ENCODE results near the gene PDCD11. TPM values are rescaled to one million over a fixed set of nuclear protein-coding genes. Genes with fewer than 3 reads are reported as not detected.

PDCD11 gene
- total and polyA plus RNA-seq, 12 donors = 9.4 to 16.9 (median 12.7) TPM

DNA sequence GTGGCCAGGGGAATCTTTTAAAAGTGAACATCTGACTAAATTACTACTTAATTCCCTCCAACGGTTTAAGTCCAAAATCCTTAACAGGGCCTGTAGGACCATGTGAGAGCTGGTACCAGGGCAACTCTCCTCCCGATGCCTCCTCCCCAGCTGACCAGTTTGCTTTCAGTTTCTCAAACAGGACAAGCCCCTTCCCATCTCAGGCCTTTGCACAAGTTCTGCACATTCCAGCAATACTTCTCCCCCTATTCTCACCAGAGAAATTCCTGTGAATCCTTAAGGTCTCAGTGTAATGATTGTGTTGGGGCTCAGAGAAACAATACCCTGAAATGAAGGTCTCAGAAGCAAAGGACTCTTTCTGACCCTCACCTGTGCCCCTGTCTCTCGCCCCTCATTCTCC, 70.3 kb downstream of the PDCD11 start:
- no peak for ATAC-seq
- H3K36me3 ChIP-seq = no peaks in the 10 kb centered on the region
- DNase-seq = no peak
- H3K9me3 ChIP-seq = no peaks in the 10 kb centered on the region
- no peak overlapping the region for H3K27ac ChIP-seq
- H3K4me3 ChIP-seq = no peak overlapping the region
- H3K4me1 ChIP-seq = peaks cover 0 to 38% (median 0%) of the 10 kb centered on the region in 9 donors
- TF ChIP-seq, protein P1, sequence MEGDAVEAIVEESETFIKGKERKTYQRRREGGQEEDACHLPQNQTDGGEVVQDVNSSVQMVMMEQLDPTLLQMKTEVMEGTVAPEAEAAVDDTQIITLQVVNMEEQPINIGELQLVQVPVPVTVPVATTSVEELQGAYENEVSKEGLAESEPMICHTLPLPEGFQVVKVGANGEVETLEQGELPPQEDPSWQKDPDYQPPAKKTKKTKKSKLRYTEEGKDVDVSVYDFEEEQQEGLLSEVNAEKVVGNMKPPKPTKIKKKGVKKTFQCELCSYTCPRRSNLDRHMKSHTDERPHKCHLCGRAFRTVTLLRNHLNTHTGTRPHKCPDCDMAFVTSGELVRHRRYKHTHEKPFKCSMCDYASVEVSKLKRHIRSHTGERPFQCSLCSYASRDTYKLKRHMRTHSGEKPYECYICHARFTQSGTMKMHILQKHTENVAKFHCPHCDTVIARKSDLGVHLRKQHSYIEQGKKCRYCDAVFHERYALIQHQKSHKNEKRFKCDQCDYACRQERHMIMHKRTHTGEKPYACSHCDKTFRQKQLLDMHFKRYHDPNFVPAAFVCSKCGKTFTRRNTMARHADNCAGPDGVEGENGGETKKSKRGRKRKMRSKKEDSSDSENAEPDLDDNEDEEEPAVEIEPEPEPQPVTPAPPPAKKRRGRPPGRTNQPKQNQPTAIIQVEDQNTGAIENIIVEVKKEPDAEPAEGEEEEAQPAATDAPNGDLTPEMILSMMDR (IDR thresholded peaks at IDR 0.05) = no peak
- 90 to 92% methylated on average over 3 of the region's 3 CpGs for WGBS, 2 donors
- intact Hi-C loops (cut with DNase I) = no loop called here
- H3K27me3 ChIP-seq = no peaks in the 10 kb centered on the region

DNA sequence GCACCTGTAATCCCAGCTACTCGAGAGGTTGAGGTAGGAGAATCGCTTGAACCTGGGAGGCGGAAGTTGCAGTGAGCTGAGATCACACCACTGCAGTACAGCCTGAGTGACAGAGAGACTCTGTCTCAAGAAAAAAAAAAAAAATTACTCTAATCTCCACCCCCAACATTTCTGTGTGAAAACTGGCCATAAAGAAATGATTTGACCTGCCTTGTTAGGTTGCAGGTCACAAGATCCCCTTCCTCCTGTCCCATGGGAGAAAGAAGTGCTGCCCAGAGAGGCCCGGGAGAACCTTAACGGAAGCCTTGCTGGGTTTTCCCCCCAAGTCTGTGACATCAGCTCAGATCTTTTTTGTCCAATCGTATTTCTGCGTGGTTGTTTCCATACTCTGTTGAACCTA, 71.0 kb downstream of the PDCD11 start:
- DNase-seq (no peak), ATAC-seq (no peak)
- no peaks in the 10 kb centered on the region for H3K9me3 ChIP-seq
- TF ChIP-seq, protein P1 (IDR thresholded peaks at IDR 0.05) = no peak
- H3K27me3 ChIP-seq = no peaks in the 10 kb centered on the region
- H3K27ac ChIP-seq = no peak overlapping the region
- no peaks in the 10 kb centered on the region for H3K36me3 ChIP-seq
- 84% methylated on average over 7 of the region's 7 CpGs for WGBS, 2 donors
- H3K4me3 ChIP-seq = no peak overlapping the region
- intact Hi-C loops (cut with DNase I) = no loop called here
- peaks cover 0 to 45% (median 0%) of the 10 kb centered on the region in 9 donors for H3K4me1 ChIP-seq

DNA sequence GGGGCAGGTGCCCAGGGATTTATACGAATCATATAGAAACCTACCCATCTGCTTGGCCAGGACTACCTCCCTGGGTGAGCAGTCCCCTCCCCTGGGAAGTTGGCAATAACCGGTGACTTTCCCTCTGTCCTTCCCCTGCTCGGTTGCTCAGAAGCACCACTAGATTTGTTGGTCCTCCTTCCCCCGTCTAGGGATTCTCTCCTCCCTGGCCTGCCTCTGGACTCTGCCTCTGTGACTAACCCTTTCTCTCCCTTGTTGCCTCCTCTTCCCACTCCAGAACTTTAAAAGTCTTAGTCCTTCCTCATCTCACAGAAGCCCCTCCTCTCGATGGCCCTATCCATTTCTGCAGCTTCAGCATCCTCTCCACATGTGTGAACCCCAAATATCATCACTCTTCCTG, 72.8 kb downstream of the PDCD11 start:
- intact Hi-C loops (cut with DNase I) = no loop called here
- Histone ChIP-seq H3K4me3 (no peak overlapping the region), H3K9me3 (no peaks in the 10 kb centered on the region), H3K4me1 (peaks cover 0 to 46% (median 0%) of the 10 kb centered on the region in 9 donors), H3K36me3 (no peaks in the 10 kb centered on the region), H3K27ac (no peak overlapping the region), H3K27me3 (no peaks in the 10 kb centered on the region)
- TF ChIP-seq, protein P1 (IDR thresholded peaks at IDR 0.05) = no peak
- no peak for DNase-seq
- WGBS, 2 donors = 69 to 70% methylated on average over 5 of the region's 5 CpGs
- no peak for ATAC-seq

DNA sequence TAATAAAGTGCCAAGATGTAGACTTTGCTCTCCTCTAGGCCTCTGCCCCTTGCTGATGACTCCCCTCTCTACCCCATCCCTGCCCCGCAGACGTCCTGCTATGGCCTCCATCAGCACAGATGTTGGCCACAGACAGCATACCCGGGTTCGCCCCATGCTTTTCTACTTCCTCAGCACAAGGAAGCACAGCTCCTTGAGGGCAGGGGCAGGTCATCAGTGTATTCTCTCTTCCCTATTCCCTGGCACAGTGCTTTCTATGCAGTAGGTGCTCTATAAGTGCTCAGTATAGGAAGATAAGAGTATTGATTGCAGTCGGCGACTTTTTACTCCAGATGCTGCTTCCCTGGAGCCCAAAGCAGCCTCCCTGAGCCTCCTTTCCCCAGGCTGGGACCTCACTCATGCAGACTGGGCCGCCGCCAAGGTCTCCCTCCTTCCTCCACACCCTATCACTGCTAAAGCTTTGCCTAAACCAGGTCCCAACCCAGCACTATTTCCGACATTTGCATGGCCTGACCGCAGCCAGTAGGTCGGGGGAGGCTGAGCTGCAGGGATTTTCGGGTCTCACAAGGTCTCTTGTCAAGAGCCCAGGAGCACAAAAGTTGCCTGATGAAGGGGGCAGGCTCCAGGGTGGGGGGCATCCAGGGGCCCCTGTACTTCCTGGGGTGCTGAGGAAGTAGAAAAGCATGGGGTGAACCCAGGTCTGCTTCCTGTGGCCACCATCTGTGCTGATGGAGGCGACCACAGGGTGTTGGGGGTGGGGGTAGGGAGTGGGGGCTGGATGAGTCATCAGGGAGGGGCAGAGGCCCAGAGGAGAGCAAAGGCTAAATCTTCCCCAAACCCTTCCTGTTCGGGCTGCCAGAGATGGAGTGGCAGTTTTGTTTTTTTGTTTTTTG, 74.6 kb downstream of the PDCD11 start:
- peaks cover 0 to 46% (median 0%) of the 10 kb centered on the region in 9 donors for H3K4me1 ChIP-seq
- H3K4me3 ChIP-seq = no peak overlapping the region
- H3K27me3 ChIP-seq = no peaks in the 10 kb centered on the region
- TF ChIP-seq, protein P1 (IDR thresholded peaks at IDR 0.05) = no peak
- no peaks in the 10 kb centered on the region for H3K9me3 ChIP-seq
- no peaks in the 10 kb centered on the region for H3K36me3 ChIP-seq
- DNase-seq (peak in 1 of 2 donors; percentile 54), ATAC-seq (peak; percentile 60 to 81 (median 66))
- H3K27ac ChIP-seq = peak overlapping the region in 1 of 10 donors; percentile 82
- intact Hi-C loops (cut with DNase I) = no loop called here
- 63 to 70% methylated on average over 14 of the region's 14 CpGs for WGBS, 2 donors
